ENCODE measurements around the gene WHRN.

WHRN gene

DNA sequence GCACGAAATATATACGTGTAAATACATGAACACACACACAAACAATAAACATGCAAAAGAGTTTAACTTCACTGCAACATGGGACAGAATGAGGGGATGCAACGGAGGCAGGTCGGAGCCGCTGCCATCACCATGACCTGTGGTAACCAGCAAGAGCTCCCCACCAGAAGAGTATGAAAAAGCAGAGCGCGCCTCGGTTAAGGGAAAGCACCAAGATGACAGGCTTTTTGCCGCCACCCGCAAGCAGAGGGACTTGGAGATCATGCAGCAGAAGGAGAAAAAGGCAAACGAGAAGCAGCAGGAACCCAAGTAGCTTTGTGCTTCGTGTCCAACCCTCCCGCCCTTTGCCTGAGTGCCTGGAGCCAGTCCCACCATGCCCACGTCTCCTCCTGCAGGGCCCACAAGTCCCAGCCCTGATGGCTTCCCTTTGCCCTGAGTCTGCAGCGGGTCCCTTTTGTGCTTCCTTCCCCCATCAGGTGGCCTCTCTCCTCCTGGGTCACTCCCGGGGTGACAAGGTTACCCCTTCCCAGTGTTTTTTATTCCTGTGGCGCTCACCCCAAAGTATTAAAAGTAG lies 13.8 kb downstream of the WHRN start:
- no peak for DNase-seq

DNA sequence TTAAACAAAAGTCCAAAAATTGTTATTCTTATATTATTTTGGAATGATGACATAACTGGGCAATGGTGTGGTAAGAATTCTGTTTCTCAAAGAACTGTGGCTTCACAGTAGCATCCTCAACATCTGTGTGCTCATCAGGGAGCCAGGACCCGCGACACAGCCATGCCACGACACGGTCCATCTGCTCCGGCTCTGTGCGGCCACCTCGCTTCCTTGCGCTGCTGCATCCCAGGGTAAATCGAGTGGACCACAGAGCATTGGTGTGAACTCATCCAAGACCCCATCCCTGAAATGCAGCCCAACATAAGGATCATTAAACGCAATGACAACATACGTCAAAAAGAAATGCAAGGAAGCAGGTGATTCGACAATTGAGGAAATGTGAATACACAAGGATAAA lies 15.3 kb downstream of the WHRN start:
- no peak for DNase-seq

DNA sequence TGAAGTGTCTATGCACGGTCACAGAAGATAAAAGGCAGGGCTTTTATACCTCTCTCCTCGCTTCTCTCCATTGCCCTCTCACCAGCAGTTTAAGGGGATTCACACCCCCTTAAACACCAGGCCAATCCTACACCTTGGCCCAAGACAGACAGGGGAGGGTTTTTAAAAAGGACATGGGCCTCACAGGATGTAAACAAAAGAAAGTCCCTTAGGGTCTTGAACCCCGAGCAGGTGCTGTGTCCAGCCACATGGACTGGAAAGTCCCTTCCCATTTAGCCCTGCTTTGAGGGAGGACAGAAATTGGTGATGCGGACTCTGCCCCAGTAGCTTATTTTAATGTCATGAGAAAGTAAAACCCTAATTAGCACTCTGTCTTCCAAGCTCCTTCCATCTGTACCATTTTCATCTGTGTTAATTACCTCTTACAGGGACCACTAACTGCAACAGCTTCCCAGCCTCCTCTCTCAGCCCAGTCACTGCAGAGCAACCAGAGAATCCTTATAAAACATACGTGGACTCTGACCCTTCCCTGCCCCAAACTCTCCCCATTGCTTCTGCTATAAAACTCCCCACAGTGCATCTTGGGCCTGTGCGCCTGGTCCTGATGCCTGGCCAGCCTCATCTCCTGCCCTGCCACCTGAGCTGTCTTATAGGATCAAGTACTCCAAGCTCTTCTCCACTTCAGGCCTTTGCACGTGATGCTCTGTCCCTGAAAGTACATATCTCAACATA lies 16.7 kb downstream of the WHRN start:
- peak; percentile 61 for DNase-seq

DNA sequence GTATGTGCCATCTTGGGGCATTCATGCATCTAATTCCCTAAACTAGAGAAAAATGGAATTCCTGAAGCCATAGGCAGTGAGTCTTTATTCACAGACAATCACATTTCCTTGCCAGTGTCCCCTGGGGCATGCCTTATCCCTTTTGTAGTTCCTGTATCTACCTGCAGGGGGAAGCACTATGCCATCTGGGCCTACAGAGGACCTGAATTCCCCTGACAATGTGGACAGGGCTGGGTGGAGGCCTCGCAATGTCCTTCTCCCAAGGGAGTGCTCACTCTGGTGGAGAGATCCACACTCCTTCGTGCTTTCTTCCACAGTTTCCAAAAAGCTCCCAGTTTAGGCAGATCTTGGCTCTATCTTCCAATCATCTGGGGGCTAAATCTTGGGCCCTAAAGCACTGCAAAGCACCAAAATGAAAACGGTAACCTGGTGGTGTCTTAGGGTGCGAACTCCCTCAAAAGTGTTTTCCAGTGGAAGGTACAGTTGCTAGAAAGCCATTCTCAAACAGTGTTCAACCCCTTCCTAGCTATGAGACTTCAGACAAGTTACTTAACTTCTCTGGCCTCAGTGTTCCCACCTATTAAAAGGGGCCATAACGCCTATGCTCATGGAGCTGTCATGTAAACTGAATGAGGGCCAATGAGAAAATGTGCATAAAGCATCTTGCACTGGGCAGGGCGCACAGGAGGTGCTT lies 17.5 kb downstream of the WHRN start:
- DNase-seq: peak; percentile 91

DNA sequence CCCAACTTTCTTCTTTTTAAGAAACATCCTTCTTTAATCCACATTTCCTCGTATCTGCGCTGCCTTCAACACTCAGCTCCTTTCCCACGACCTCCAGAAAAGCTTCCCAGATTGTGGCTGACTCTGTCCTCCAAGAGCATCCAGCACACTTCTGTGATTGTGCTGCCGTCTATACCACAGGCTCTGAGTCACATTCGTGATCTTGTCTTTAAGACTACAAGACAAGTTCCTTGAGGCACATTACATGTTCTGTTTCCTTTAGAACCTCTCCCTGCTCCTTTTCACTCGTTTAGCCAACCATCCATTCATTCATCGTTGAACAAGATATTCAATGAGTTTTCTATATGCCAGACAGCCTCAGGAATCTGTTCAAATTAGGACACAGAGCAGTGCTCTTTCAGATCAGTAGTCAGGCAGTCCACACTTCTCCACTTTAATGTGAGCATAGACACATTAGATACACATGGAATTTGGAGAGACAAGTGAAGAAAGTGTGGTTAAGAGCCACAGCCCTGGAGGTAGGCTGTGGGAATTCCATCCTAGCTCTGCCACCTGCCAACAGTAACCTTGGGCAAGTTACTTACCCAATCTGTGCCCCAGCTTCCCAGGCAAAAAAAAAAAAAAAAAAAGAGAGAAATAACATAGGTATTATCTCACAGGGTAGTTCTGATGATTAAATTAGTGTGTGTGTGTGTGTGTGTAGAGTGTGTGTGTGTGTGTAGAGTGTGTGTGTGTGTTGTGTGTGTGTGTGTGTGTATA lies 18.9 kb downstream of the WHRN start:
- no peak for DNase-seq

DNA sequence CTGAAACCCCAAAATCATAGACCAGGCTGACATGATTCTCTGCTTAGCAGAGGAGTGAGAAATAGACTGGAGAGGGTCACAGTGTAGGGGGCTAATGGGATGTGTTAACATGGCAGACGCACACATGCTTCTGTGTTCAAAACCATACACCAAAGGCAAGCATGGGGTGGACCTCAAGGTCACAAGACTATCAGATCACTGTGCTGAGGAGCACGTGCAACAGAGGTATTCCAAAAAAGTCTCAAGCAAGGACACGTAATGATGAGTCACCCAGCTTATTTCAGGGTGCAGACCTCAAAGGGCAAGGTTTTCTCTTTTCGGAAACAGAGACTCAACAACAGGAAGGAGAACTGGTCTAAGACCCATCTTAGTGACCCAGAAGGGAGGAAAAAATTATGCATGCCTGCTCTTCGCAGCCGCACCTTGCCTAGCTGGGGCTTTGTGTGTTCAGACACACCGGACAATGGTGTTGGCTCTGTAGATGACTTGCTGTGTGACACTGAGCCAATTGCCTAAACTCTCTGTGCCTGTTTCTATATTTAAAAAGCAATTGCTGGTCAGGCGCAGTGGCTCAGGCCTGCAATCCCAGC lies 20.3 kb downstream of the WHRN start:
- DNase-seq: no peak

DNA sequence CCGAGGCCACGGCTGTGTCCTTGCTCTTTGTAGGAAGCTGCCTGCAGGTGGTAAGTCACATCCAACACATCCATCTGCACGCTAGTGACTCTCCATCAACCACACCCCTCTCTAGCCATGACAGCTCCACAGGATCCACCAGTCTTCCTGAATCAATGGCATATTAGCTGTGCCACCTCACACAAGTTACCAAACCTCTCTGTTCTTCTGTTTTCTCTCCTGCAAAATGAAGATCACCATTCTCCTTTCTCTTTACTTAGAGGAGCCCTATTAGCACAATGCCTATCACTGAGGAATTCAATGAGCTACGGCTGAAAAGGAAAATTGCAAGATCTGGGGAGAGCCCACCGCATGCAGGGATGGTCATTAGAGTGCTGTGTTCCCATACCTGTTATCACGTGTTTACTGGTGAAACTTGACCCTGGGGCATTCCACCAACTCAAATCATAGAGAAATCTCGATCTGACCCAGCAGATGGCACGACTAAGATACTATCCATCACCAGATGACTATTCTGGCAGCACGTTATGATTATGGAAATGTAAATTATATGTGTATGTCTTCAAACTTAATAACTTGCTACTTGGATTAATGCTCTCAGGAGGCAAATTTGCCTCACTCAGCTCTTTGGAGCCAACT lies 20.9 kb downstream of the WHRN start:
- DNase-seq: peak; percentile 68

DNA sequence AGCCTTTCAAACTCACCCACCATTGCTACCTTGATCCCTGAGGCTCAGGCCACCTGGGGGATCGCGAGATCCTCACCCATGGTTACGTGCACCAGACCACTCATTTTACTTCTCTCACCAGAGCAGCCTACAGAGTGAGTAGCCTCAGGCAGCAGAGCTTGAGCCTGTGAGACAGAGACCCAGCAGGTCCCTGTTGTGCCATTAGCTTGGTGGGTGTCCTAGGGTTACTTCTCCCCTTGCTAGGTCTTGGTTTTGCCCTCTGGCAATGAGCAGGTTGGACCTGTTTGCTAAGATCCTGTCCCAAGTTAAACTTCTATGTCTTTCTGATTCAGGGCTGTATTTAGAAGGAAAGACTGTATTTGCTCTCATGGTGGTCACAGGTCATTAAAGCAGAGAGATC lies 21.8 kb downstream of the WHRN start:
- DNase-seq: peak; percentile 87

DNA sequence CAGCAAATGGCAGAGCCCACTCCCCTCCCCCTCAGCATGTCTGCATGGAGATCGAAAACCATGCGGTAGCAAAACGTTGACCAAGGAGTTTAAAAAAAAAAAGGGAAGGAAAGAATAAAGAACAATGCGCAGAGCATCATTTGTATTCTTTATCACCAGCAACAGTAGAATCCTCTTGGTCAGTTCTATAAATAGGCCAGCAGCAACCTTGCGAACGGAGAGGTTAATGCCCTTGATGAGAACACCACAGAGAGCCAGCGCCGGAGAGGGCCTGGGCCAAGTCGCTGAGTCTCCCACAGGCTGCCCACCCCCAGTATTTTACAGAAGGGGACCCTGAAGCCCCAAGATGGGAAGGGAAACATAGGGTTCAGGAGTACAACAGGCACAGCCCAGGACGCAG lies 22.7 kb downstream of the WHRN start:
- no peak for DNase-seq

DNA sequence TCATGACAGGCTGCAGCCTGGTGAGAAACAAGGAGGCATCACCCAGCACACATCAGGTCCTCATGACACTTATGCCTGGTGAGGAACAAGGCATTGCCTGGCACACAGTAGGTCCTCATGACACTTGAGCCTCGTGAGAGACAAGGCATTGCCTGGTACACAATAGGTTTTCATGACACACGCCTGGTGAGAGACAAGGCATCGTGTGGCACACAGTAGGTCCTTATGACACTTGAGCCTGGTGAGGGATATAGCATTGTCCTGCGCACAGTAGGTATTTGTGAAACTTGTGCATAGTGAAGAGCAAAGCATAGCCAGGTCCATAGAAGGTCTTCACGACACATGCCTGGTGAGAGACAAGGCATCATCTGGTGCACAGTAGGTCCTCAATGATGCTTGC lies 23.5 kb downstream of the WHRN start:
- no peak for DNase-seq

DNA sequence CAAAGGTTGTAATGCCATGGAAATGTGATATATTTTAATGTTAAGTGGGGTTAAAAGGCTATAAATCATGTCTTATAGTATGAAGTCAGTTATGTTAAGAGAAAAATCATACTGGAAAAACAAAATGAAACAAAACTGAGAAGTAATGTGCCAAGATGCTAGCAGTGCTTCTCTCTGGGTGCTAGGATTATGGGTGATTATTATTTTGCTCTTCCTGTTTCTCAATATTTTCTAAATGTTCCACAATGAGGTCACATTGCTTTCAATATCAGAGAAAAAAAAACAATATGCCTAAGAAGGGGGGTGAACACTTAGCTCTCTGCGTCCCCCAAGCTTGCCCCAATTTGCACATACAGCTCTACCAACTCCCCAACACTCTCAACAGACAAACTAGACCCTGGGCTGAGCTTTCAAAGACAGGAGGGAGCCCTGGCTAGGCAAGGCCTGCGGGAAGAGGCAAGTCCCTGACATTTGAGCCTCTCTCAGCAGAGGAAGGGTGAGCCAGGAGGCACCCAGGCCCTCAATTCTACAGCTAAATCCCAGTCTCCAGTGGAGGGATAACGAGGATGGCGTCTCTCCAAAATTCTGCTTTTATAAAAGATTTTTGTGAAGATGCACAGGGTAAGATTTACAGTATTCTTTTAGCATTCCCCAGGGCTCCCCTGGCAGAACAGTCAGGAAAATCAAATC lies 24.4 kb downstream of the WHRN start:
- DNase-seq: peak; percentile 68

DNA sequence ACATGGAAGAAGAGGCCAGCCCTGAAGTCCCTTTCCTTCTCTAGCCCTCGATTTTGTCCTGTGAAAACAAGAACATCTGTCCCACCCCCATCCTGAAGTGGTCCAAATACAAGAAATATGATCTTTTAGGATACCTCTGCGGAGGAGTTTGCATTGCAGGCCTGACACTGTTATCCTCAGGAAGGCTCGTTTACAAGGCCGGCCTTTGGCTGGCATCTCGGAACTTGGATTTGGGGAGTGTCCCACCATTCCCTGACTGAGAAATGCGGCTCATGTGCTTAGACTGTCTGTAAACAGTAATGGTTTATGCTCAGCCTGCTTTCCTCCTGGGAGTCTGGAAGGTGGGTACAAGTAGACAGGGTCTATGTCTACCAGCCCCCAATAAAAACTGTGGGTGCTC lies 26.4 kb downstream of the WHRN start:
- no peak for DNase-seq

DNA sequence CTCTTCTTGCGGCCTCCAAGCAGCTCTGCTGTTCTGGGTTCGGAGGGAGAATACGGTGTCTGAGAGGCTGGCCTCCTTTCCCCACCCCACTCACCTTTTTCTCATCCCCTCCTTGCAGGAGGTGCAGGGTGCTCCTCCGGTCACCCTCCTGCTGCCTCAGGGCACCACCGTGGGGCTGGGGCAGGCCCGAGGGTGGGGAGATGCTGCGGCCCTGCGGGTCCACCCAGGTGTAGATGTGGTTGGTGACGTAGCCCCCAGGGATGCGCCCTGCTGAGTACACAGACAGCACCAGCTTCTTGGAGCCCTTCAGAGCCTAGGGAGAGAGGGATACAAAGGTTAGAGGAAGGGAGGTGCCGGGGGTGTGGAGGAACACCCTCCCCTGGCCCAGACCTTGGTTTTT lies 26.8 kb downstream of the WHRN start:
- no peak for DNase-seq

DNA sequence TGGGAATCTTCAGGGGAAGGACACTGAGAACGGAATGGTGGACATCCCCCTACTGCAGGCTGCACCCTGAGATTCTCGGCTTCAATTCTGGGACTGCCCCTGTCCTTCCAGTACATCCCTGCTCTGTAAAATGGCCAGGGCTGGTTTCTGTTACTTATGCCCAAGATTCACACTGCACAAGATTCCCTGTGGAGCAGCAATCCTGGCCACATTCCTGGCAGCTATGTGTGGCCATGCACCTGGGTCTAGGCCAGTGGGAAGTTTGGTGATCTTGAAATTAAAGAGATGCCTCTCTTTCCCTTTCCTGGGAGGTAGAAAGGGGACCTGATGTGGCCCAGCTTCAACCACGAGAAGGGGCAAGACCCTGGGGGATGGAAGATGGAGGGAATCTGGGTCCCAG lies 27.6 kb downstream of the WHRN start:
- DNase-seq: no peak

DNA sequence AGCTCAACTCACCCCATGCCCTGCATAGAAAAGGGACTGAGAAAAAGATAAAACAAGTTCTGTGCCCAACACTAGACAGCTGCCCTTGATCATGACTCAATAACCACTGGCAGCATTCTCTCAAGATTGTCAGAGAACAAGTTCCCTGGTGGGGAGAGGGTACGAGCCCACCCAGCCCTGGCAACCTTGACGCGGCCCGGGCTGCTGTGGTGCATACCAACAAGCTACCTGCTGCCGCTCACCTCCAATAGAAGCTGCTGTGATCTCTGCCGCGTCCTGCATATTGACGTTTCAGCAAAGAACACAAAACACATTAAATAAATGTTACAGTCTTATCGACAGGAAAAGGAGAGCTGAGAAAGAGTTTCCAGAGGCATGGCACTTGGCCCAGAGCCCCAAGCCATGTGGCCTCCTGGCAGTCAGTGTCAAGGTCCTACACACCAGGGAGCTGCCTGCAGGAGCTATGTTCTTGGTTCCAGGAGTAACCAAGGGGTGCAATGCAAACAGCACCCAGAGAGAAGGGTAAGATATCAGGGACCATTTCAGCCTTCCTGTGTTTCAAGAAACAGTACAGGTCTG lies 28.3 kb downstream of the WHRN start:
- DNase-seq: no peak

DNA sequence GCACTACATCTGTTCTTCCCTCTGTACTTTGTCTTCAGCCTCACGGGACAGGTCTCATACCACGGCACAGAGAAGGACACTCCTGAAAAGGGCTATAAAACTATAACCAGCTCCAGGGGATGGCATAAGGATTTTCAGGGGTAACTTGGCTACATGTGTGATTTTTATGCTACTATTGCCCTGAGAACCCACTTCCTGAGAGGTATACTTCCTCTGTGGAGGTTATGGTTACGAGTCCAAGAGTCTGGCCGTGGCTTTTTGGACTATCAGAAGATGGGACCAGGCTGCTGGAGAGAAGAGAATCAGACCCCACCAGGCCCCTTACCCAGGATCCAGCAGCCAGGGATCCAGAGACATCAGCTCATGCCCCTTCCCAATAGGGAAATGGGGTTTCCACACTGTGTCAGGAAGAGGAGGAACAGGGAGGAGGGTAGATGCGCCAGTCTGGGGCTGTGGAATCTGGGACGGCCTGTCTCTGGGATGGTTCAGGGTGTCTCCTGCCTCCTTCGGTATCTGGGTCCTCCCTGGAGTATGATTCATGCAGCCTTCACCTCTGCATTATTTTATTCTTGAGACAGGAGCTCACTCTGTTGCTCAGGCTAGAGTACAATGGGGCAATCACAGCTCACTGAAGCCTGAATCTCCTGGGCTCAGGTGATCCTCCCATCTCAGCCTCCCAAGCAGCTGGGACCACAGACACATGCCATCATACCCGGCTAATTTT lies 29.7 kb downstream of the WHRN start:
- no peak for DNase-seq

DNA sequence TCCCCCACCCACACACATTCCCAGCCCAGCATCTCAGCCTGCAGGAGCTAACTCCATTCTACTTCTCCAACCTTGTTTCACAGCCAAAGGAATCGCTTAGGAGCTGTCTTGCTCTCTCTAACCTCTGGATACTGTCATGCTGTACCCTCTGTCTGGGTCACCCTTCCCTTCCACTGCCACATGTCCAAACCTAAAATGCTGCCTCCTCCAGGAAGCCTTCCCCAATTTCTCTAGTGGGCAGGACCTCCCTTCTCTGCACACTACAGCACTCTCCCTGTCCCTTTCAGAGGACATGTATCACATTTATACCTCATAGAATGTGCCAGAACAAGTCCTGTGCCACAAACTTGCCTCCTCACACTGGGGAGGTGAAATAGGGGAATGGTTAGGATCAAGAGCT lies 30.8 kb downstream of the WHRN start:
- DNase-seq: no peak

DNA sequence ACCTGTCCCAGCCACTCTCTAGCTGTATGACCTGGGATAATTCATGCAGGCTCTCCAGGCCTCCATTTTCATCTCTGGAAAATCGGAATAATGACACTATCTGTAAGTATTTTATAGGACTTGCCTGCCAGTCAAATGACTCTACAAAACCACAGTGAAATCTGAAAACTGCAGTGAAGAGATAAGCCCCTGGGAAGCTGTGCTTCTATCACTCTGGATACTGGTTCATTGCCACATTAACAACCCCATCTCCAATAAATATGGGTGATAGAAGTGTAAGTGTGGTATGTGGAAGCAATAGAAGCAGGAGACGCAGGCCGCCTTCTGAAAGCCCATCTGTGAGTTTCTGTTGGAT lies 31.8 kb downstream of the WHRN start:
- no peak for DNase-seq

DNA sequence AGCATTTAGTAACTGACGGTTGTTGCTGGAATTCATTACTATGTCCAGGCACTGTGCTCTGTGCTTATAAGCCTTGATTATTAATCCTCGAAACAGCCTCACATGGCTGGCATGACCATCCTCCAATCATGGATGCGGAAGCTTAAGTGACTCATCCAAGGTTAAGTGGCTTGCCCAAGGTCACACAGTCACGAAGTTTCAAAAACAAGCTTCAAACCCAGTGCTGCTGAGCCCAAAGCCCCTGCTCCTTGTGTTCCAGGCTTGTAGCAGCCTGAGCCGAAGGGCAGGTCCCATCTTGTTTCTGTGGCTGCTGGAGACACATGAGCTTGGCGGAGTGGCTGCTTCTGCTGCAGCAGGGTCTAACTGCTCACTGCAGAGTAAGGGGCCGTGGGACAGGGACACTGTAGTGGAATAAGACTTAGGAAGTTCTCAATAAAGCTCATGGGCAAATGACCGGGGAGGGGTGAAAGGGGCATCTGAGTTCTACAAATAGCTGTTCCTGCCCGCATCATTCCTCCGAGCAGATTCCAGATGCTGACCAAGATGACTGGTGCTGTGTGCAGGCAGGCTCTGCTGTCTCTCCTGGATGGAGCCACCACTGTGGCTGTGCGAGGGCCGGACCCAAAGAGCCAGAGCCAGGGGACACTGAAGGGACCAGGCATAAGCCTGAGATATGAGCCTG lies 32.4 kb downstream of the WHRN start:
- DNase-seq: no peak

DNA sequence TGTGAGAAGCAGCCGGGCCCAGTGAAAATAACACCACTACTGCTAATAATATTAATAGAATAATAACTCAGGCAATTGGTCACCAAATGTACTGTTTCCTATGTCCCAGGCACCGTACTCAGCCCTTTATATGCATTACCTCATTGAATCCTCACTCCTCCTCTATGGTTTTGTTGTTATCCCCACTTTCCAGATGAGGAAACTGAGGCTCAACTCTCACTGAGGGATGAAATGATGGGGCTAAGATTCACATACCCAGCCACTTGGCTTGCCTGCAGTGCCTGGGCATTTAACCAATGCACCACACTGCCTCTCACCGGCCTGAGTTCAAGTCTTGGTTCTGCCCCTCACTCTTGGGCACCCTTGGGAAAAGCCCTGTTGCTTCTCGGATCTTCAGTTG lies 34.1 kb downstream of the WHRN start:
- DNase-seq: no peak

DNA sequence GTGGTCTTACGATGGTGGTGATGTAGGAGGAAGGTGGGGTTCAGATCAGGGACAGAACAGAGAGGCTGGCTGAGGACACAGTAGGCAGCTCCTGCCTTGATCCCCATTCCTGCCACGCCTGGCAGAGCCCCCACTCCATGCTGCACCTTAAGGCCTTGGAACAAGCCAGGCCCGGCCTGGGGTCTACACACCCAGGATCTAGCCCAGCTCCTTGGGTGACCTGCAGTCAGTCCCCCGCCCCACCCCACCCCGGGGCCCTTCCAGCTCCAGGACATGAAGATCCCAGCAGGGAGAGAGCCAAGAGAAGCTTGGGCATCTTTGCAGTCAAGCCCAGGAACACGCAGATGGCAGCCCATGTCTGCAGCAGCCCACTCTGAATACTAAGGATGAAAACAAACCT lies 34.7 kb downstream of the WHRN start:
- DNase-seq: no peak
